D721Med (cell line): Measurements from ENCODE around the gene AKR1D1.
"Not testable (repeated sequence)": the region's sequence is repeated elsewhere in the genome, so short reads cannot be mapped to it uniquely, and the experiment has no call there.

Source experiments
- DNase-seq: peaks from one replicate; pipeline ENCODE4 v3.0.0; 2011; ENCODE audit warnings: low spot score; ENCODE audit not compliant: insufficient read length
- FAIRE-seq: peaks from 2 replicates; lab custom pipeline; 2011; peaks lifted over from hg19 to GRCh38; lab: Jason Lieb, UNC
- CTCF ChIP-seq: IDR thresholded peaks from 2 replicates; pipeline ENCODE4 v1.5.1; 2012; ENCODE audit warnings: mild to moderate bottlenecking, control low read depth; ENCODE audit not compliant: insufficient read depth; ENCODE audit errors: missing control alignments

Gene AKR1D1

GRCh38 chr7:138086563-138087270 lies 10.5 kb downstream of the AKR1D1 start:
- no peak for TF ChIP-seq CTCF
- DNase-seq (no peak), FAIRE-seq (no peak)

GRCh38 chr7:138089080-138089901 lies 13.0 kb downstream of the AKR1D1 start:
- FAIRE-seq (peak; percentile 64), DNase-seq (no peak)
- no peak for TF ChIP-seq CTCF

GRCh38 chr7:138091032-138091431 lies 14.8 kb downstream of the AKR1D1 start:
- no peak for DNase-seq
- peak; percentile 94 for FAIRE-seq
- no peak for TF ChIP-seq CTCF

GRCh38 chr7:138091840-138092239 lies 15.6 kb downstream of the AKR1D1 start:
- DNase-seq, FAIRE-seq: not testable (repeated sequence)

- TF ChIP-seq CTCF = no peak
- FAIRE-seq (no peak), DNase-seq (no peak)
Observed at GRCh38 chr7:138092486-138093028, 16.3 kb downstream of the AKR1D1 start.

GRCh38 chr7:138095972-138096935 lies 20.0 kb downstream of the AKR1D1 start:
- no peak for FAIRE-seq
- TF ChIP-seq CTCF = no peak
- no peak for DNase-seq
